Heart left ventricle (tissue), 13 donors: ENCODE measurements around the gene GOLGA6L22.
"Not testable (repeated sequence)": the region's sequence is repeated elsewhere in the genome, so short reads cannot be mapped to it uniquely, and the experiment has no call there.

ENCODE experiments used
- CTCF ChIP-seq, 12 donors: fragments of 200-600 bp; sonication (generic) in 4 of 12; IDR thresholded peaks; one replicate each; pipeline versions ENCODE4 v1.5.0 to v1.8.0; 2018 to 2022; ENCODE audit warnings: antibody characterized with exemption in 12 of 12, mild to moderate bottlenecking in 5 of 12
- POLR2A ChIP-seq, 2 donors: fragments of 450-650 bp; IDR thresholded peaks; one replicate each; pipeline ENCODE4 v1.6.1; 2017; ENCODE audit warnings: antibody characterized with exemption in 2 of 2, mild to moderate bottlenecking in 2 of 2, moderate library complexity in 2 of 2
- donor health status: ischemic (EF 13 %, LVEDD 7.1; RV severe dilation, severe dysfunction).
- donor health status: DM: no; HTN: yes; CAD: no.
- donor health status: DM: no; HTN: no; CAD: no.
- donor health status: ischemic (EF 25% LVEDD 6.9; RV normal size, moderate dysfunction).
- donor health status: ischemic (EF 25% LVEDD 5.7; RV mildly dilated, moderate dysfunction).
- donor health status: ischemic (EF 35%, LVEDD 5.7; RV mildly dilated, moderate dysfunction).
- donor health status: nonischemic (EF 11% LVEDD 7.7; RV severe dilation, severe dysfunction).
- donor health status: DM: yes; HTN: yes; CAD: no.
- donor health status: PGD.
- donor health status: ischemic (EF 29% LVEDD 5.4; RV normal size, mild dysfunction).
- donor health status: nonischemic (EF 23%, LVEDD 6.1; RV moderate dilation, normal function).

- not testable (repeated sequence) for TF ChIP-seq CTCF, POLR2A (IDR thresholded peaks at IDR 0.05)
Measured at GRCh38 chr15:22502272-22502671, 43.6 kb downstream of the GOLGA6L22 start.
